Lower leg skin (tissue), 3 donors: Measurements from ENCODE around the gene TDRD7.

Experiments
- POLR2A ChIP-seq, 2 donors: fragments of 450-650 bp; IDR thresholded peaks; one replicate each; pipeline ENCODE4 v1.6.1; 2016 to 2017; ENCODE audit warnings: antibody characterized with exemption in 2 of 2, mild to moderate bottlenecking in 1 of 2, moderate library complexity in 1 of 2
- TF ChIP-seq, protein P1 (sequence below), 3 donors: fragments of 450-650 bp; IDR thresholded peaks; one replicate each; pipeline ENCODE4 v1.5.1; 2016; ENCODE audit warnings: antibody characterized with exemption in 3 of 3, mild to moderate bottlenecking in 3 of 3, moderate library complexity in 2 of 3

DNA sequence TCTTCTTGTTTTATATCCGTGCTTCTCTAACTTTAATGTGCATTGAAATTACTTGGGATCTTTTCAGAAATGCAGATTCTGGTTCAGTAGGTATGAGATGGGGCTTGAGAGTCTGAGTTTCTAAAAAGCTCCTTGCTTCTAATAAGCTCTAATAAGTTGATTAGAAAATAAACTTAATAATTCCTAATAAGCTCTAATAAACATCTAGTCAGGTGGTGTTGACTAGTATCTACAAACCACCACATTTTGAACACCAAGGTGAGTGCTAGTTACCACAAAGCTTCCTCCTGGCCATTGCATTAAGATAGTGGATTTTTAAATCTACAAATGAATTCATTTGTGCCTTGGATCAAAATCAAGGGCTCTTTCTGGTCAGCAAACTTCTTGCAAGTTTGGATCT lies 94.9 kb downstream of the TDRD7 start:
- TF ChIP-seq, protein P1, sequence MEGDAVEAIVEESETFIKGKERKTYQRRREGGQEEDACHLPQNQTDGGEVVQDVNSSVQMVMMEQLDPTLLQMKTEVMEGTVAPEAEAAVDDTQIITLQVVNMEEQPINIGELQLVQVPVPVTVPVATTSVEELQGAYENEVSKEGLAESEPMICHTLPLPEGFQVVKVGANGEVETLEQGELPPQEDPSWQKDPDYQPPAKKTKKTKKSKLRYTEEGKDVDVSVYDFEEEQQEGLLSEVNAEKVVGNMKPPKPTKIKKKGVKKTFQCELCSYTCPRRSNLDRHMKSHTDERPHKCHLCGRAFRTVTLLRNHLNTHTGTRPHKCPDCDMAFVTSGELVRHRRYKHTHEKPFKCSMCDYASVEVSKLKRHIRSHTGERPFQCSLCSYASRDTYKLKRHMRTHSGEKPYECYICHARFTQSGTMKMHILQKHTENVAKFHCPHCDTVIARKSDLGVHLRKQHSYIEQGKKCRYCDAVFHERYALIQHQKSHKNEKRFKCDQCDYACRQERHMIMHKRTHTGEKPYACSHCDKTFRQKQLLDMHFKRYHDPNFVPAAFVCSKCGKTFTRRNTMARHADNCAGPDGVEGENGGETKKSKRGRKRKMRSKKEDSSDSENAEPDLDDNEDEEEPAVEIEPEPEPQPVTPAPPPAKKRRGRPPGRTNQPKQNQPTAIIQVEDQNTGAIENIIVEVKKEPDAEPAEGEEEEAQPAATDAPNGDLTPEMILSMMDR (IDR thresholded peaks at IDR 0.05) = no peak
- TF ChIP-seq POLR2A (IDR thresholded peaks at IDR 0.05) = no peak
